ENCODE measurements around the gene UBE3A. TPM values are rescaled to one million over a fixed set of nuclear protein-coding genes. Genes with fewer than 3 reads are reported as not detected.

UBE3A gene
- total RNA-seq, 1 donor from 2014 or later = 33.6 TPM

- DNase-seq (ENCODE audit: low read depth in 2 of 2) = no peak
These were observed 107.0 kb downstream of the UBE3A start for GRCh38 chr15:25331860-25332259.

GRCh38 chr15:25331404-25331803 is 107.4 kb downstream of the UBE3A start:
- DNase-seq (ENCODE audit: low read depth in 2 of 2) = no peak

GRCh38 chr15:25329696-25330095 is 109.1 kb downstream of the UBE3A start:
- no peak for DNase-seq (ENCODE audit: low read depth in 2 of 2)

DNA sequence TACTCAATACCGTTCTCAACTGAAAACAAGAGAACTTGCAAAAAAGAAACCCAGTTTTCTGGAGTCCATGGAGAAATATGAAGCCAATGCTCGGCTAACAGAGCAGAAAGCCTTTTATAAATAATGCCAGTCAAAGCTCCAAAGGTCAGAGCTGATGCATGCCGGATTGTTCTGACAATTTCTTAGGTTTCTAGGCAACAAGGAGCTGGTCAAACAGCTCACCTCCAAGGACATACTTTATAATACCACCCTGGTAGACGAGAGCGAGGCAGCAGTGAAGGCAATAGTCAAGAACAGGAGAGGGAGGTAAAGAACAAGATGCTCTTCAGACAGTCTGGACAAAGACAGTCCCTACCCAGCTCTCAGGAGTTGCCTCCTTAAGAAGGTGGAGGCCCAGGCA is 111.1 kb downstream of the UBE3A start:
- DNase-seq (ENCODE audit: low read depth in 2 of 2) = no peak

- no peak for DNase-seq (ENCODE audit: low read depth in 2 of 2)
These were observed 113.6 kb downstream of the UBE3A start for GRCh38 chr15:25325187-25325586.

DNA sequence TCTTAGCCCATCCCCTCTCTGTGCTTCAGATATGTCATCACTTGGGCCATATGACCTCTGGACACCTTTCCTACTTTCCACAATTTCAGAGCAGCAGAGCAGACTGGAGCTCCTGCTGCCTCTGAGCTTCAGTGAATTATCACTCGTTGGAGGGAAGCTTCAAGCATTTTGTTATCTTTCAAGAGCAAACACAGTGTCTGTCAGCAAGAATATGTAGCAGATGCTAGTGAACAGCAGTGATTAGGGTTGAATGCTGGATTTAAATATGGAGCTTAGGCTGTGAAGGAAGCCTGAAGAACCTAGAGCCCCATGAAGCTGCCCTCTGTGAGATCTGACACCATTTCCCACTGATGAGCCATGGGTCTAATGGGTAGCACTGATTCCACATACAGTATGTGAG is 115.4 kb downstream of the UBE3A start:
- DNase-seq (ENCODE audit: low read depth in 2 of 2) = no peak

DNA sequence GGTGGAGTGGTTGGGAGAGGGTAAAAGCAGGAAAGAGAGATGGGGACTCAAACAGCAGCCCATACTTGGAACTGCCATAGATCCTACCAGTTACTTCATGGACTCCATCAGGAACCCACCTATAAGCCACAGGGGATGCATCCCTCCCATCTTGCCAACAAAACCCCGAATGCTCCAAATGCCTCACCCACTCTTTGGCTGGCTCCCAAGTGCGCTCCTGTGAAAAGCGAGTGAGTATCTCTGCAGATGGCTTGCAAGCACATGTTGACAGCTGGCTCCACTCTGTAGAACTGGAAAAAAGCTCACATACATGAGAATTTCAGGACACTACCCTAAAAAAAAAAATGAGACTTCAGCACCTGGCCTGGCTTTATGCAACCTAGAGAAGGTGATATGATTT is 151.0 kb downstream of the UBE3A start:
- no peak for DNase-seq (ENCODE audit: low read depth in 2 of 2)
